Amygdala (tissue), 56 donors: ENCODE data around the gene ENGASE.

Experiments
- DNase-seq, 56 donors: peaks; one replicate each; lab custom pipeline; 2025; lab: John Stamatoyannopoulos, UW

ENGASE gene

GRCh38 chr17:79108870-79109269, 34.2 kb downstream of the ENGASE start:
- DNase-seq: no peak

- DNase-seq: no peak
Observed at GRCh38 chr17:79109584-79109983, 35.0 kb downstream of the ENGASE start.

GRCh38 chr17:79111097-79111496, 36.5 kb downstream of the ENGASE start:
- no peak for DNase-seq

DNA sequence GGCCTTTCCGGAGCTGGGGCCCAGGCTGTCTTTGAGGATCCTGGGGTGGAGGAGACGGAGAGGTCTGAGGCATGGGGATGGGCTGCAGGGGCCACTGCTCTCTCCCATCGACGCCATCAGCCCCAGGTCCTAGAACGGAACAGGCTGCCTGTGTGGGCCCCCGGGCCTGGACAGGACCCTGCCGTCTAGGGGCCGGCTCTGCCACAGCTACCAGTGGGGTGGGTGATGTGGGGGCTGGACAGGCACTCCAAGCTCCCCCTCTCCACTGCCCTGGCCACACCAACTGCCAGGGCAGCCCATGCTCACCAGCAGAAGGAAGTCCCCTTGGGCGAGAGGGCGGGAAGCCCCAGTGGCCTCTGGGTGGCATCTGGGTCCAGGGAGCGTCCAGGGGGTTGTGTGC, 37.8 kb downstream of the ENGASE start:
- no peak for DNase-seq

DNA sequence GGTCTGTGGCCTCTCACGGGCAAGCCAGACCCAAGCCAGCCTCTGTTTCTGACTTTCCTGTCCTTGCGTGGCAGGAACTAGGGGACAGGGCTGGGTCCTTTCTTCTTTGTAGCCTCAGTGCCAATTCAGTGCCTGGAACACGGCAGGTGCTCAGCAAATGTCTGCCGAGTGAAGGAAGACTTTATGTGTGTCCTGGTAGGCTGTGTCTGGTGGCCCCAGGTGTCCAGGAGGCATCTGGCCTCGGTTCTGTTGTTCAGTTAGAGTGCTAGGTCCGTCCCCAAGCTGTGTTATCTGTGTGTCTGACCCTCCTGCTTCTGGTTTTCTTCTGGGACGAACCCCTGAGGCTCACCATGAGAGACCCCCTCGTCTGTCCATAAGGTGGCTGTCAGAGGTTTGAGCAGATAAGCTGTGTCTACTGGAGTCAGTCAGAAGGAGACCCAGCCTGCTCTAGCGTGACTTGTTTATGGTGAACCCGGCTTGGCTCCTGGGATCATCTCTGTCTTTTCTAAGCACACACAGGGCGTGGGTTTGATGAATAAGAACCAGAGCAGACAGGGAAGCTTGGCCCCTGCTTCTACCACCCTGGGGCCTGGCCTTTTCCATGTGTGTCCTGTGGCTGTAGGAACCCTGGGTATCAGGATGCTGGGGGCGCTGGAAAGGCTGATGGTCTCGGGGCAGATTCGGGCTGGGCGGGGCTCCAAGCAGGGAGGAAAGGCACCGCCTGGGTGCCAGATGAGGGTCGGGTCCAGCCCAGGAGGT, 39.3 kb downstream of the ENGASE start:
- no peak for DNase-seq

GRCh38 chr17:79114458-79115301, 40.1 kb downstream of the ENGASE start:
- peak in 11 of 56 donors; percentile 3 to 59 (median 18) for DNase-seq

DNA sequence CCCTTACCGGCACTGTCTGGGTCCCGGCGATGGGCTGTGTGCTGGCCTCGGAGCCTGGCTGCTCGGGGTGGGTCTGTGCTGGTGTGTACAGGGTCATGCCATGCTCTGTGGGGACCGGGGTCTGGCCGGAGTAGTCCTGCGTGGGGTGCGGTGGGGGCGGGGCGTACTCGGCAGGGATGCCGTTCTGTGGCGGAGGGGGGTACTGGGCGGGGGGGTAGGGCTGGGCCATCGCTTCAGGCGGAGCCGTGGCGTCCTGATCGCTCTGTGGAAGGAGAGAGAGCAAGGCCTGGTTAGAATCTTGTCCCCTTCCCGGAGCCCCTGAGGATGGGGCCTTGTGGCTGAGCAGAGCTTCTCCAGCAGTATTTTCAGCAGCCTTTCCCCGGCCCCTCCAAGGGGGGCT, 40.9 kb downstream of the ENGASE start:
- no peak for DNase-seq

DNA sequence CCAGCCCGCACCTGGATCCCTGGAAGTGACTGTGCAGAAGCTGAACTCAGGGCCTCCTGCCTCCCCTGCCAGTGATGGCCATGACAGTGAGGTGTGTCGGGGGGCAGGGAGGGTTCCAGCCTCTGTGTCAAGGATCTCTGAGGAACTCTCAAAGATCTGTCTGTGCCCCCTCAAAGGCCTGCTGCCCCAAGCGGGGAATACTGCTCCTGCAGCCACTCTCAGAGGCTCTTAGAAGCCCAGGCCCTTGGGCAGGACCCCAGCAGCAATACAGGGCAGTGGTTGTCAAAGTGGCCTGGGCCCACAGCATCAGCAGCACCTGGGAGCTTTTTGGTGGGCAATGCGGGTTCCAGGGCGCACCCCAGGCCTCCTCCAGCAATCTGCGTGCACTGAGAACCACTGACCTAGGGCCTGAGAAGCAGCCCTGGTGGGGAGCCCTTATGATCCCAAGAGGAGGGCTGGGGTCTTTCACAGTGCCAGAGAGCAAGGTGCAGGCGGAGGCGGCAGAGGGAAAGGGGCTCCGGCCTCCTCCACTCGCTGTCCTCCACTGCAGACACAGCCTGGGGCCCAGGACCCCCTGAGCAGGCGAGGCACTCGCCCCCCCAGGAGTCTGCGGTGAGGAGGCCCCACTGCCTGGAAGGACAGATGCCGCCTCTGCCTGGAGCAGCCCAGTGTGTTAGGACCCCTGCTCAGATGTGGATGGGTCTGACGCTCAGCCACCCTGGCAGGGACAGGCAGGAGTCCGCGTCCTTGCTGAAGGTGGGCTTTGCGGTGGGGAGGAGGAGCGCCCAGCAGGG, 42.1 kb downstream of the ENGASE start:
- DNase-seq: no peak

- DNase-seq: peak in 1 of 56 donors; percentile 37
Observed at GRCh38 chr17:79117905-79118487, 43.4 kb downstream of the ENGASE start.

GRCh38 chr17:79118924-79119323, 44.3 kb downstream of the ENGASE start:
- no peak for DNase-seq

DNA sequence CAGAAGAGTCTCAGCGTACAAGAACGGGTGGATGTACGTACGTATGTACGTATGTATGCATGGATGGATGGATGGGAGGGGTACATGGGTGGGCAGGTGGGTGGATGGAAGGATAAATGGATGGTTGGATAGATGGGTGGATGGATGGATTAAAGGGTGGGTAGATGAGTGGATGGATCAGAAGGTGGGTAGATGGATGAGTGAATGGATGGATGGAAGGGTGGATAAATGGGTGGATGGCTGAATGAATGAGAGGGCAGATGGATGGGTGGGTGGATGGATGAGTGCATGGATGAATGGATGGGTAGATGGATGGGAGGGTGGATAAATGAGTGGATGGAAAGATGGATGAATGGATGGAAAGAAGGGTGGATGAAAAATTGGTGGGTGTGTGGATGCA, 45.6 kb downstream of the ENGASE start:
- DNase-seq: no peak

- DNase-seq: no peak
Observed at GRCh38 chr17:79123988-79124387, 49.4 kb downstream of the ENGASE start.

- no peak for DNase-seq
Observed at GRCh38 chr17:79124513-79125209, 50.0 kb downstream of the ENGASE start.

- peak in 18 of 56 donors; percentile 2 to 58 (median 18) for DNase-seq
Observed at GRCh38 chr17:79125503-79125902, 50.9 kb downstream of the ENGASE start.

DNA sequence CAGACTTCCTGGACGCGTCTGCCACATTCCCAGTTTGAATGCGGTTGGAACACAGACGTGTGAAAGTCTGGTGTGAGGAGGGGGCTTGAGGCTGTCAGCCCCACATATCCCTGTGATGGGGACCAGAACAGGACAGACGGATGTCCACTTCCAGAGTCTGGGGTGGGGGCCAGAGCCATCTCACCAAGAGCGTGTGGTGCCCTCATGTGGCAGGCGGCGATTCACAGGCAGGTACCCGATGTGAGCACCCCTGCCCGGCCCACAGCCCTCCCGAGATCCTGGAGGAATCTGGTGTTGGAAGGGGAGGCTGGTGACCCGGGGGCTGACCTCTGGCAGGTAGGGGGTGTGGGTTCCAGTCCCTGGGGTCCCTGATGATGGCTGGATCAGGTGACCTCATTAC, 51.5 kb downstream of the ENGASE start:
- DNase-seq: no peak

DNA sequence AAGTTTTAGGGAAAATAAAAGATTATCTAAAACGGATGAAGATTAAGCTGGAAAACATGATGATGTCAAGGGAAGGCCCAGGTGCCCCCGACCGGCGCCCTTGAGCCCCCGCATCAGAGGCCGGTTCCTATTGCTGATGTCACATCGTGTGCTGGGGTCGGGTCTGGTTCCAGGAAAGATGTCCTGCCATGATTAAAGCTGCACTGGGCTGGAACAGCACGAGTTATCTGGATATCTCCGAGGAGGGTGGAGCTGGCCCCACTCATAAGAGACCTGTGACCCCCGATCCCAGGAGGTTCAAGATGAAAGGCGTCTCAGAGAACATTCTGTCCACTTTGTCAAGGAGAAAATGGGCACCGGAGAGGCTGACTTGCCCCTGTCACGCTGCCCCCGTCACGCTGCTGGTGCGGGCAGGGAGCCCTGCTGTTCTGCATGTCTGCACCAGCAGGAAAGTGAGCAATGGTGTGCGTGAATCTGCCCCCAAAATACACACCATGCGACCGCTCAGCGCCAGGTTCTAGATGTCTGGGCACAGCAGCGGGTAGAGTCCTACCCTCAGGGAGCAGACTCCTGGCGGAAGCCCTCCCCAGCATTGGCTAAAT, 53.0 kb downstream of the ENGASE start:
- DNase-seq: no peak

GRCh38 chr17:79129523-79129922, 54.9 kb downstream of the ENGASE start:
- no peak for DNase-seq

- no peak for DNase-seq
Observed at GRCh38 chr17:79130536-79131273, 56.1 kb downstream of the ENGASE start.

DNA sequence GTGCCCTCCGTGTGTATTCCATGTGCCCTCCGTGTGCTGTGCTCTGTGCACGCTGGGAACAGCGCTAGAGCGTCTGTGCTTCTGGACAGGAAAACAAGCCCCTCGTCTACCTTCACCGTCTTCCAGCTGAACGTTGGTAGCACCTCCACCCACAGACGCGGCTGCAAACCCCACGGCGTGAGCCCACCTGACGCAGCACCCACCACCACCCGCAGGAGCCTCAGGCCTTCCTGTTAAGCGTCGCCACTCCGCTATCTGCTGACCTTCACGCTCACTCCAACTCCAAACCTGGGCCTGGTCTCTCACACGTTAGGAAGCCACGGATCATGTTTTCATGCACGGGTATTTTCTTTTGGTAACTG, 56.6 kb downstream of the ENGASE start:
- no peak for DNase-seq
